ENCODE measurements around the gene C10orf105. TPM values are rescaled to one million over a fixed set of nuclear protein-coding genes. Genes with fewer than 3 reads are reported as not detected.

C10orf105 gene
- total and polyA plus RNA-seq, 2 of the 8 experiments (the other 6 are each of a cell fraction or from before 2014, with no cell fraction given), result 0.71 to 0.73 TPM

- Histone ChIP-seq H3K27ac (ENCODE audit: low read depth, low read length) (no peak overlapping the region), H4K91ac (replicated peaks; ENCODE audit: insufficient read length, low read length) (no peak overlapping the region), H3K23me2 (ENCODE audit: low read depth, low read length) (no peaks in the 10 kb centered on the region), H4K5ac (ENCODE audit: insufficient read length, low read depth, low read length) (no peak overlapping the region), H3K9ac (replicated peaks in 1 of 4; ENCODE audit: extremely low read depth in 1 of 4, low read depth in 3 of 4, low read length in 3 of 4) (no peak overlapping the region), H4K20me1 (replicated peaks in 1 of 2; ENCODE audit: control insufficient read depth in 1 of 2, insufficient read depth in 2 of 2, low read length in 2 of 2) (no peaks in the 10 kb centered on the region), H4K8ac (ENCODE audit: extremely low read depth, insufficient read depth, low read length) (no peak overlapping the region), H2BK20ac (ENCODE audit: low read length) (no peak overlapping the region), H3K36me3 (ENCODE audit: control insufficient read depth in 2 of 4, insufficient read depth in 4 of 4, low read length in 3 of 4) (no peaks in the 10 kb centered on the region), H2AFZ (ENCODE audit: low read length) (peak overlapping the region; percentile 91), H3K4ac (replicated peaks; ENCODE audit: insufficient read length, low read depth, low read length) (no peak overlapping the region), H3K4me3 (ENCODE audit: extremely low read depth in 1 of 4, insufficient read depth in 2 of 4, low read depth in 3 of 4, low read length in 4 of 4) (peak overlapping the region in 1 of 4 experiments; percentile 1; a peak in 1 of 8 replicates), H3K4me2 (ENCODE audit: insufficient read depth in 1 of 2, low read depth in 2 of 2, low read length in 2 of 2) (no peak overlapping the region; a peak in 1 of 4 replicates), H3K79me1 (ENCODE audit: low read depth, low read length) (no peaks in the 10 kb centered on the region), H3K27me3 (replicated peaks in 1 of 4; ENCODE audit: control insufficient read depth in 3 of 4, extremely low read depth in 1 of 4, insufficient read depth in 3 of 4, low read length in 3 of 4) (peaks cover 0 to 3% (median 0%) of the 10 kb centered on the region in 4 experiments; a peak in 1 of 7 replicates), H2BK15ac (ENCODE audit: low read length) (no peak overlapping the region), H3K18ac (ENCODE audit: extremely low read depth, low read length) (peak overlapping the region; percentile 27; the same call in 1 of the 2 replicates), H3K4me1 (replicated peaks in 1 of 4; ENCODE audit: control insufficient read depth in 3 of 4, insufficient read depth in 4 of 4, low read length in 3 of 4) (peaks cover 0 to 2% (median 0%) of the 10 kb centered on the region in 4 experiments; a peak in 2 of 7 replicates), H2BK5ac (ENCODE audit: low read depth, low read length) (no peak overlapping the region), H3K23ac (ENCODE audit: insufficient read length) (no peak overlapping the region), H3K9me3 (ENCODE audit: insufficient read depth in 2 of 2, low read depth in 1 of 2, low read length in 1 of 2) (no peaks in the 10 kb centered on the region), H2BK12ac (ENCODE audit: low read depth, low read length) (peak overlapping the region; percentile 42; the same call in 1 of the 2 replicates), H3K79me2 (ENCODE audit: control insufficient read depth in 1 of 2, insufficient read depth in 2 of 2, low read length in 2 of 2) (no peaks in the 10 kb centered on the region), H2AK5ac (ENCODE audit: low read depth, low read length) (no peak overlapping the region), H3K14ac (ENCODE audit: insufficient read length) (no peak overlapping the region), H2BK120ac (replicated peaks; ENCODE audit: low read depth, low read length) (no peak overlapping the region), H3K56ac (replicated peaks; ENCODE audit: insufficient read length, low read depth, low read length) (no peak overlapping the region)
- DNase-seq (ENCODE audit: low read depth in 1 of 2, low spot score in 2 of 2) (peak; percentile 62 to 98), FAIRE-seq (peak; percentile 88)
- 25% methylated on average over 10 of the region's 10 CpGs; no CpG with 5 or more reads in 1 of the 2 experiments for WGBS, 2 experiments (ENCODE audit: extremely low coverage in 1 of 2, insufficient coverage in 1 of 2, insufficient read length in 1 of 2, insufficient replicate concordance in 2 of 2, low coverage in 1 of 2, low lambda C conversion rate in 2 of 2, missing lambda C conversion rate in 1 of 2)
- ChIA-PET POLR2A (ENCODE audit: partially characterized antibody) (interaction anchor here (0.6 to 0.8 kb wide), 2 partner anchors 86 to 397 kb away, joined by 3 read pairs; no protein-coding TSS in a partner anchor), CTCF (ENCODE audit: partially characterized antibody) (interaction anchor here (0.7 to 7.0 kb wide), 87 partner anchors 9 to 1315 kb away, joined by 3 to 169 read pairs (median 5); partner anchors contain the start of genes C10orf105, CDH23, SLC29A3 and VSIR)
- TF ChIP-seq FOSL1 (IDR thresholded peaks at IDR 0.05; ENCODE audit: insufficient read depth, low read depth, low read length), result no peak
- peak; percentile 41; the same call in 1 of the 2 replicates for TF ChIP-seq MAX (IDR thresholded peaks at IDR 0.05)
- TF ChIP-seq CHD2 (IDR thresholded peaks at IDR 0.05; ENCODE audit: low read length), result peak; percentile 79
- TF ChIP-seq CHD1 (IDR thresholded peaks at IDR 0.05; ENCODE audit: low read depth, low read length), result no peak
- no peak for TF ChIP-seq JUN (IDR thresholded peaks at IDR 0.05; ENCODE audit: low read depth, low read length)
- TF ChIP-seq, protein P1, sequence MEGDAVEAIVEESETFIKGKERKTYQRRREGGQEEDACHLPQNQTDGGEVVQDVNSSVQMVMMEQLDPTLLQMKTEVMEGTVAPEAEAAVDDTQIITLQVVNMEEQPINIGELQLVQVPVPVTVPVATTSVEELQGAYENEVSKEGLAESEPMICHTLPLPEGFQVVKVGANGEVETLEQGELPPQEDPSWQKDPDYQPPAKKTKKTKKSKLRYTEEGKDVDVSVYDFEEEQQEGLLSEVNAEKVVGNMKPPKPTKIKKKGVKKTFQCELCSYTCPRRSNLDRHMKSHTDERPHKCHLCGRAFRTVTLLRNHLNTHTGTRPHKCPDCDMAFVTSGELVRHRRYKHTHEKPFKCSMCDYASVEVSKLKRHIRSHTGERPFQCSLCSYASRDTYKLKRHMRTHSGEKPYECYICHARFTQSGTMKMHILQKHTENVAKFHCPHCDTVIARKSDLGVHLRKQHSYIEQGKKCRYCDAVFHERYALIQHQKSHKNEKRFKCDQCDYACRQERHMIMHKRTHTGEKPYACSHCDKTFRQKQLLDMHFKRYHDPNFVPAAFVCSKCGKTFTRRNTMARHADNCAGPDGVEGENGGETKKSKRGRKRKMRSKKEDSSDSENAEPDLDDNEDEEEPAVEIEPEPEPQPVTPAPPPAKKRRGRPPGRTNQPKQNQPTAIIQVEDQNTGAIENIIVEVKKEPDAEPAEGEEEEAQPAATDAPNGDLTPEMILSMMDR (IDR thresholded peaks at IDR 0.05; ENCODE audit: control extremely low read depth in 1 of 3, insufficient read depth in 1 of 3, low read depth in 1 of 3, low read length in 3 of 3), result peak; percentile 95 to 99 (median 98)
- TF ChIP-seq SIN3A (conservative IDR thresholded peaks at IDR 0.05 in 1 of 2, IDR thresholded peaks at IDR 0.05 in 1 of 2; ENCODE audit: low read depth in 1 of 2, low read length in 2 of 2), result peak in 1 of 2 experiments; percentile 46; a peak in 1 of 4 replicates
- TF ChIP-seq RAD21 (IDR thresholded peaks at IDR 0.05 in 1 of 2, conservative IDR thresholded peaks at IDR 0.05 in 1 of 2; ENCODE audit: low read depth in 2 of 2, low read length in 2 of 2), result peak; percentile 98 to 99
- TF ChIP-seq CEBPB (IDR thresholded peaks at IDR 0.05; ENCODE audit: low read depth, low read length), result no peak
Observed at GRCh38 chr10:71708301-71708703, 11.3 kb downstream of the C10orf105 start.
